ENCODE data around the gene PRKCZ. TPM values are rescaled to one million over a fixed set of nuclear protein-coding genes. Genes with fewer than 3 reads are reported as not detected.

Gene PRKCZ
- total RNA-seq, 1 donor from 2014 or later: 1.3 TPM

DNA sequence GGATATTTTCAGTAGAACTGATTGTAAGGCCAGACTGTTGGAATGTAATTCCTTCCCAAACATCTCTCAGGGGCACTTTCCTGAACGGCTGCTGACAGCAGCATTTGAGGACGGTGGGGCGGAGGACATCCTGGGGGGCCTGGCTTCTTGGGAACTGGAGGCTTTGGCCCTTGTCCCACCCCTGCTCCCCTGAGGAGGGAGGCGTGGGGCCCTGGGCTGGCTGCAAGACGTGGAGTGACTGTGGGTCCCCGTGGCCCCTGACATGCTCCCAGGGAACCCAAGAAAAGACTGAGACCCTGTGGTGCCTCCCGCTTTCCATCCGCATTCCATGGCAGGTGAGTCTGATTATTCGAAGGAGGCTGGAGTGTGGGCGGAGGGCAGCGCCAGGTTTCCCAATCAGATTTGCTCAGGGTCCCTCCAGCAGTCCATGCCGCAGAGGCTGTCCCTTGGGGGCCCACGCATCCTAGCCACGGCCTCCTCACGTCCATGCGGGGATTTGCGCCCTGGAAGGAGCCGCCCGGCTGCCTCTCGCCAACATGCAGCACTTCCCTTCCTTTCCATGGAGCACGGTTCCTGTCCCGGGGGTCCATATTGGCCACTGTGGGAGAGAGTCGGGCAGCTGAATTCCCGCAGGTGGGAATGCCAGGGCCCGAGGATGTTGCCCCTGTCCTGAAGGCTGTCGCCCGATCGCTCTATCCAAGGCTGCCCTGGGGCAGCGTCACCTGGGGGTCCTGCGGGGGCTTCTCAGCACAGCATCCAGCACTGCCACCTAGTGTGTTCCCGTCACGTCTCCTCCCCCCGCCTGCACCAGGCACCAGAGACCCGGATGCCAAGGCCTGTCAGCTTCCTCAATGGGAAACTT is 75.4 kb downstream of the PRKCZ start:
- no peaks in the 10 kb centered on the region for H3K9me3 ChIP-seq
- intact Hi-C loops (cut with DNase I): no loop called here
- TF ChIP-seq, protein P1, sequence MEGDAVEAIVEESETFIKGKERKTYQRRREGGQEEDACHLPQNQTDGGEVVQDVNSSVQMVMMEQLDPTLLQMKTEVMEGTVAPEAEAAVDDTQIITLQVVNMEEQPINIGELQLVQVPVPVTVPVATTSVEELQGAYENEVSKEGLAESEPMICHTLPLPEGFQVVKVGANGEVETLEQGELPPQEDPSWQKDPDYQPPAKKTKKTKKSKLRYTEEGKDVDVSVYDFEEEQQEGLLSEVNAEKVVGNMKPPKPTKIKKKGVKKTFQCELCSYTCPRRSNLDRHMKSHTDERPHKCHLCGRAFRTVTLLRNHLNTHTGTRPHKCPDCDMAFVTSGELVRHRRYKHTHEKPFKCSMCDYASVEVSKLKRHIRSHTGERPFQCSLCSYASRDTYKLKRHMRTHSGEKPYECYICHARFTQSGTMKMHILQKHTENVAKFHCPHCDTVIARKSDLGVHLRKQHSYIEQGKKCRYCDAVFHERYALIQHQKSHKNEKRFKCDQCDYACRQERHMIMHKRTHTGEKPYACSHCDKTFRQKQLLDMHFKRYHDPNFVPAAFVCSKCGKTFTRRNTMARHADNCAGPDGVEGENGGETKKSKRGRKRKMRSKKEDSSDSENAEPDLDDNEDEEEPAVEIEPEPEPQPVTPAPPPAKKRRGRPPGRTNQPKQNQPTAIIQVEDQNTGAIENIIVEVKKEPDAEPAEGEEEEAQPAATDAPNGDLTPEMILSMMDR (IDR thresholded peaks at IDR 0.05): no peak

DNA sequence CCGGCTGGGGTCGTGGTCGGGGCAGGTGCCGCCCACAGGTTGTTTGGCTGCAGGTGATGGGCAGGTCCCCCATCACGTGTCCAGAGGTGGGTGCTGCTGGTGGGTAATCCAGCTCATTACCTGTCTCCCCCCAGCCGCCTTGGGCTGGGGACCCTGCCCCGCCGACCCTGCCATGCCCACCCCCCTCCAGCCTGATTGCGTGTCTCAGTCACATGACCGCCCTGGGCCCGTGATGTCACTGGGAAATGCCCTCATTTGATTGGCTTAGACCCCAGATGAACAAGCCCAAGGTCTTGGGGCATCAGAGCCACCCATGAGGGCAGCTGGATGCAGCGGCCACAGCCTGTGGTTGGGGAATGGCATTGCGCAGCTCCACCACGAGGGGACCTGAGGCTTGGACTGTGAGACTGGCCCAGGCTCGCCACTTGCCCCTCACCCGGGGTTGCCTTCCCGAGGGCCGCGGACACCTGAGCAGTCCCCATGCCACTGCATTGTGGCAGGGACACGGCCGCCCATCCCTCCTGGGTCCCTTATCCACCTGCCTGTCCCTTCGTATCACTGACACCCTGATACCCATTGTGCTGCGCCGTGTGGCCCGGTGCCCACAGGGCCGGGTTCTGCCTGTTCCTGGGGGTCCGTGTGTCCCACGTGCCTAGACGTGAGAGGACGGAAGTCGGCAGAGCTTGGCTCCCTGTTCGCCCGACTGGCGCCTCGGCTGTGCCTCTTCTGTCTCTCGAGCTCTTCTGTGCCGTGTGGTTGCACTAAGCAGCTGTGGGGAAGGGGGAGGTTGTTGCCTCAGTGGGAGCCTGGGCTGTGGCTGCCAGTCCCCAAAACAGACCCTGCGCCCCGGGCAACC is 76.3 kb downstream of the PRKCZ start:
- Histone ChIP-seq H3K4me1 (peaks cover 0 to 2% of the 10 kb centered on the region in 2 donors), H3K4me3 (no peak overlapping the region), H3K27me3 (no peaks in the 10 kb centered on the region), H3K9me3 (no peaks in the 10 kb centered on the region), H3K27ac (no peak overlapping the region), H3K36me3 (no peaks in the 10 kb centered on the region)
- no peak for DNase-seq (ENCODE audit: low spot score in 2 of 2)
- TF ChIP-seq, protein P1 (IDR thresholded peaks at IDR 0.05): no peak
- intact Hi-C loops (cut with DNase I): no loop called here

More for the DNA sequence above, 75.4 kb downstream of the PRKCZ start:
- Histone ChIP-seq H3K4me1 (peaks cover 0 to 2% of the 10 kb centered on the region in 2 donors), H3K36me3 (no peaks in the 10 kb centered on the region), H3K27me3 (no peaks in the 10 kb centered on the region), H3K27ac (peak overlapping the region; percentile 56 to 62), H3K4me3 (no peak overlapping the region)
- no peak for DNase-seq (ENCODE audit: low spot score in 2 of 2)

DNA sequence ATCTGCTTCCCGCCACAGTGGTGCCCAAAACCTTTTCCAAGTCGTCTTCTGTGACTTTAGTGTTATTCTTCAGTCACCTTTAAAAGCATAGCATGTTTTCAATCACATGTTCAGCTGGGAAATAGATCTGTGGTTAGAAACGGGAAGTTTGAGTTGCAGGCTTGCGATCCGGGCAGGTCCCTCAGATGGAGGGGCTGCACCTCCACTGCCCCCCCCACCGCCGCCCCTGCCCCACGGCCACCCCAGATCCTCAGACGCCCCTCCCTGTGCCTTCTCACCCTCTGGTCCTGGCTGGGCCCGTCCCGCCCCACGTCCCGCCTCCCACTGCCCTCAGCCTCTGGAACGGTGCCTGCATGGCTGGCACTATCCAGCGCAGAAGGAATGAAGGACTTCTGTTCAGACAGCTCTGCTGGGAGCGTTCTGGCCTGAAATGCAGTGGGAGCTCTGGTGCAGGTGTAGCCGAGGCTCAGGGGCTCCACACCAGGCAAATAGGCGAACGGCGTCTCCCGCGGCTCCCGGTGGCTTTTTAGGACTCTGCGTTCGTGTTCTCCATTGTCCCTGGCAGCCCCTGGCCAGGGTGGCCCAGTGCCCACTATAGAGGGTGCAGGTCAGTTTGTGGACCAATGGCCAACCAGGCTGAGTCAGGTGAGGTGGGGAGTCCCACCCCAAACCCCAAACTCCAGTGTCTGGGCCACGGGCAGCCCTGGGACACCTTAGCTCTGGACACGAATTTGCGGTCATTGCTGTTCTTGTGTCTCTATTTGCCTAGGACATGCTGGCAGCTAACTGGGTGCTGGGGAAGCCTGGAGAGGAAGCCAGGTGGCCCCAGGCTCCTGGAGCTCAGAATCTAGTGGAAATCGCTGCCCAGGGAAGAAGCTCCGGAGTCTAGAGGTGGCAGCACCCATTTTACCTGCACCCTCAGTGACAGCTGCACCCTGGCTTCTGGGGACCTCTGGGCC is 77.3 kb downstream of the PRKCZ start:
- H3K9me3 ChIP-seq: no peaks in the 10 kb centered on the region
- no peak overlapping the region for H3K4me3 ChIP-seq
- peak in 1 of 2 donors; percentile 61 for DNase-seq (ENCODE audit: low spot score in 2 of 2)
- H3K36me3 ChIP-seq: no peaks in the 10 kb centered on the region
- peaks cover 0 to 2% of the 10 kb centered on the region in 2 donors for H3K4me1 ChIP-seq
- TF ChIP-seq, protein P1 (IDR thresholded peaks at IDR 0.05): no peak
- intact Hi-C loops (cut with DNase I): no loop called here
- no peak overlapping the region for H3K27ac ChIP-seq
- H3K27me3 ChIP-seq: no peaks in the 10 kb centered on the region

DNA sequence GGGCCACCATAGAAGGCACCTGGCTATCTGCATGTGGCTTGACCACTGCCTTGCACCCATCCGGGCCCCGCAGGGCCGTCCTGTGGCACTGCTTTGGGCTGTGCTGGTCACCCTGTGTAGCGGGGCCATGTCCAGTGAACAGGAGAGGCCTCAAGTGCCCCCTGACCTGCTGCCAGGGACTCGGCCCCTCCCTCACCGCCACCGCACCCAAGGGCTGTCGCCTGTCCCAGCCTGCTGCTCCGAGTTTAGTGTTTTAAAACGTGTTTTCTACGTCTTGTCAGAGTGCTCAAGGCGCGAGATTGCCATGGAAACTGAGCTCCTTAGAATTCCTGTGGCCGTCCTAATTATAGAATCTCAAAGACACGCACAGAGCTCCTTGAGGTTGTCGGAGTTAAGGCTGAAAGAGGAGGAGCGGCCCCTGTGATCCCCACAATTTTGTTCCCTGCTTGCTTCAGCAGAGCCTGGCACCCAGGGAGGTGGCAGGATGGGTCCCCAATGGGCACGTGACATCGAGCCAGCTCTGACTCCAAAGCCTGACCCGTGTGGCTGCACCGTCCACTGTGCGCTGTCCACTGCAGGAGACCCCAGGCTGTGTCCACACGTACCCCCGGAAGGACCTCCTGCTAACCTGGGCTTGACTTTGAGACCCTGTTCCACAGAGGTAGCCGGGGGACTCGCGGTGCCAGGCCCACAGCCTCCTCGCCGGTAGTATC is 78.1 kb downstream of the PRKCZ start:
- Histone ChIP-seq H3K27me3 (no peaks in the 10 kb centered on the region), H3K4me3 (no peak overlapping the region), H3K4me1 (peaks cover 2 to 3% of the 10 kb centered on the region in 2 donors), H3K27ac (no peak overlapping the region), H3K36me3 (no peaks in the 10 kb centered on the region), H3K9me3 (no peaks in the 10 kb centered on the region)
- intact Hi-C loops (cut with DNase I): no loop called here
- DNase-seq (ENCODE audit: low spot score in 2 of 2): no peak
- TF ChIP-seq, protein P1 (IDR thresholded peaks at IDR 0.05): no peak

Measured in ascending aorta (tissue), 2 donors.